Activated CD4-positive, alpha-beta T cell treated with anti-CD3 and anti-CD28 coated beads, Interleukin-10, Interleukin-2, amounts not matched to agents 100 ng/mL and 50 ng/mL, durations not matched to agents 16 hours and 8 hours (primary cell): ENCODE data around the gene OR5F1.

Experiments used
- DNase-seq: peaks from one replicate; pipeline ENCODE4 v3.0.0-alpha.2; 2020

Gene OR5F1

DNA sequence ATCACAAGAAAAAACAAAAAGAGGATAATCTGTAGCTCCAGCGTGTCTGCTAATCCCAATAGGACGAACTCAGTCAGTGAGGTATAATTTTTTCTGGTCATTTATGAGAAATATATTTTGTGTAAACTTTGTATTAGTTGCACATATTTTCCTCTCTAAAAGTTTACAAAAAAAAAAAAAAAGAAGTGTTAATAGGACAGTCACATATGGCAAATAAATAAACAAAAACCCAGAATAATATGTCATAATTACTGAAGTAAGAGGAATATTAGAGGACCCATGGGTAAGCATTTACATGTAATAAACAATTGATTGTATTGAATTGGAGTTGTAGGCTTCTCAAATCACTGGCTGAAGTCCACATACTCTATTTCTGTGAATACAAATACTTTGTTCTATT lies at the start of gene OR5F1:
OR5F1 (minus strand) TSS at position 101 of the 400 bp plus-strand sequence; CDS start at position 101, 0 bp downstream.
- no peak for DNase-seq

DNA sequence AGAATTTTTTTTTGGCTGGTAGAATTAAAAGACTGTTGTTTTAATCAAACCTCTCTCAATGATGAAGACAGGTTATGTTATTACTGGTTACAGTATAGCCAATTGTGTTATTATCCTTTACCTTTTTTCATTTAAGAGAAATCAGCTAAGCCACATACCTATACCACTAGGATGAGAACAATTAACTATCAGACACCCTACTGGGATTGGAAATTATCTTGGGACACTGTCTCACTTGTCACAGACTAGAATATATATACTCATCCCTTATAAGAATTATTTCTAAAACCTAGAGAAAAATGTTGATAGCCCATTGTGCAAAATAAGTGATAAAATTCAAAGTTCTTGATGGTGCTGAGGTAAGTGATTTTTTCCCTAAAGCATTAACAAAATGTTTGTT lies 32.9 kb upstream of the OR5F1 start, which contains the start of gene OR5AS1:
OR5AS1 (plus strand) TSS at position 301 of the 400 bp plus-strand sequence. CDS start 2,765 bp downstream, outside the sequence.
- no peak for DNase-seq

DNA sequence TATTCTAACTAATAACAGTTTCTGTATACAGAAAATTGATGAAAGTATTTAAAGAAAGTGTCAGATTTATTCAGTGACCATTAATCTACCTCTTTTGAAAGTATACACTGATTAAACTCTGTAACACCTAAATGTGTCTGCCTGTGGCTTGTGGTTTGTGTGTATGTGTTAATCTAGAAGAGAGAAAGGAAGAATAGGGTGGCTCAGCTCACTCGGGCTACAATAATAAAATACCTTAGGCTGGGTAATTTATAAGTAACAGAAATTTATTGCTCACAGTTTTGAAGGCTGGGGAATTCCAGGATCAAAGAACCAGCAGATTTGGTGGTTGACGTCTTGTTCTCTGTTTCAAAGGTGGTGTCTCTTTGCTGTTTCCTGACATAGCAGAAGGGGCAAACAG lies 19.4 kb upstream of the OR5F1 start:
- no peak for DNase-seq

GRCh38 chr11:56010716-56011115 lies 16.3 kb upstream of the OR5F1 start:
- DNase-seq = no peak

GRCh38 chr11:55970935-55971334 lies 23.5 kb downstream of the OR5F1 start:
- no peak for DNase-seq

DNA sequence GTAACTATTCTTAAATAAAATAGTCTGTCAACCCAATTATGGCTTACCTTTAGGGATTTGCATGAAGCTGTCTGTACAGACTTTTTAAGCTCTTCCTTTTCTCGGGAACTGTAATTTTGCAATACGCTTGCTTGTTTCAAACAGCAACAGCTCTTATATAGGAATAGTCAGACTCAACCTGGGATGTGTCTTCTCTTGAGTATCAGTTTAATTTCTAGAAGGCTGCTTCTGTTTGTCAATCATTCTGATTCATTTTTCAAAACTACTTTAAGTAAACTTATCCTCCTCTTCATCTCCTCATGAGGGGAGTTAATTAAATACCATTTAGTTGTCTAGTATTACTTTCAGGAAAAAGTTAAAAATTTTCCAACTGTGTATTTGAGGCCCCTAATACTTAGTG lies 24.6 kb downstream of the OR5F1 start, which contains the start of gene OR10AG1:
OR10AG1 (minus strand) TSS at position 101 of the 400 bp plus-strand sequence; CDS start at position 63, 38 bp downstream.
- no peak for DNase-seq

GRCh38 chr11:55967914-55968313 lies 26.5 kb downstream of the OR5F1 start:
- no peak for DNase-seq

- peak; percentile 0 for DNase-seq
These were observed 28.0 kb downstream of the OR5F1 start for GRCh38 chr11:55966391-55966790.

DNA sequence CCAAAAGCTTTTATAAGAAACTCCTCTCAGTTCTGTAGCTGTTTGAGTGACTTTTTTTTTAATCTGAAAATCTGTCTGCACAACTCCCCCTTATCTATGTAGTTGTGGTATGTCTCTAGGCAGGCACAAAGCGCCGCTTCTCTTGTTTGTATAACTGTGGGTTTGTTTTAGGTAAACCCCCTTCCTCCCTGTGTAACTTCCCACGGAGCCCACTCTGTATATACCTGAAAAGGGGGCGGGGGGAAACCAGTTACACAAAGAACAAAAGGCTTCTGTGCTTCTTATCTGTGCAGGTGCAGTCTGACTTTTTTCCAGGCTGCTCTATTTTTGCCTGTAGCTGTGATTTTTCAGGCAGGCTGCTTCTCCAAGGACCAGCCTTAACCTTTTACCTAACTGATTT lies 37.9 kb downstream of the OR5F1 start:
- DNase-seq = no peak

- DNase-seq = no peak
These were observed 45.1 kb downstream of the OR5F1 start for GRCh38 chr11:55949330-55949729.
